Stimulated activated CD8-positive, alpha-beta memory T cell treated with anti-CD3 and anti-CD28 coated beads, Interleukin-7, amount 100 ng/mL, for 24 hours (primary cell): Measurements from ENCODE around the gene DUSP8.
"Not testable (repeated sequence)": the region's sequence is repeated elsewhere in the genome, so short reads cannot be mapped to it uniquely, and the experiment has no call there.

Experiments used
- DNase-seq: peaks from one replicate; pipeline ENCODE4 v3.0.0-alpha.2; 2020; ENCODE audit warnings: low read depth

DUSP8 gene

GRCh38 chr11:1514336-1515061 lies 57.6 kb downstream of the DUSP8 start:
- DNase-seq: no peak

GRCh38 chr11:1513326-1514296 lies 58.5 kb downstream of the DUSP8 start:
- DNase-seq: no peak

GRCh38 chr11:1512531-1513258 lies 59.4 kb downstream of the DUSP8 start:
- DNase-seq: not testable (repeated sequence)

GRCh38 chr11:1511937-1512496 lies 60.1 kb downstream of the DUSP8 start:
- DNase-seq: no peak

- DNase-seq: no peak
Observed at GRCh38 chr11:1510928-1511327, 61.1 kb downstream of the DUSP8 start.

GRCh38 chr11:1510351-1510750 lies 61.7 kb downstream of the DUSP8 start:
- DNase-seq: not testable (repeated sequence)

- no peak for DNase-seq
Observed at GRCh38 chr11:1509626-1510255, 62.3 kb downstream of the DUSP8 start.

- no peak for DNase-seq
Observed at GRCh38 chr11:1508986-1509385, 63.1 kb downstream of the DUSP8 start.

GRCh38 chr11:1508491-1508891 lies 63.6 kb downstream of the DUSP8 start:
- no peak for DNase-seq

- DNase-seq: no peak
Observed at GRCh38 chr11:1507381-1508140, 64.5 kb downstream of the DUSP8 start.

- no peak for DNase-seq
Observed at GRCh38 chr11:1506981-1507380, 65.1 kb downstream of the DUSP8 start.

- no peak for DNase-seq
Observed at GRCh38 chr11:1505480-1505879, 66.6 kb downstream of the DUSP8 start.

GRCh38 chr11:1504581-1505290 lies 67.3 kb downstream of the DUSP8 start:
- DNase-seq: no peak

GRCh38 chr11:1504138-1504537 lies 67.9 kb downstream of the DUSP8 start:
- no peak for DNase-seq
